TTC549 (cell line): ENCODE results near the gene MFGE8.
"Not testable (repeated sequence)": the region's sequence is repeated elsewhere in the genome, so short reads cannot be mapped to it uniquely, and the experiment has no call there.

Source experiments
- FAIRE-seq: peaks from 2 replicates; lab custom pipeline; 2012; peaks lifted over from hg19 to GRCh38; lab: Jason Lieb, UNC

MFGE8 gene, protein sequence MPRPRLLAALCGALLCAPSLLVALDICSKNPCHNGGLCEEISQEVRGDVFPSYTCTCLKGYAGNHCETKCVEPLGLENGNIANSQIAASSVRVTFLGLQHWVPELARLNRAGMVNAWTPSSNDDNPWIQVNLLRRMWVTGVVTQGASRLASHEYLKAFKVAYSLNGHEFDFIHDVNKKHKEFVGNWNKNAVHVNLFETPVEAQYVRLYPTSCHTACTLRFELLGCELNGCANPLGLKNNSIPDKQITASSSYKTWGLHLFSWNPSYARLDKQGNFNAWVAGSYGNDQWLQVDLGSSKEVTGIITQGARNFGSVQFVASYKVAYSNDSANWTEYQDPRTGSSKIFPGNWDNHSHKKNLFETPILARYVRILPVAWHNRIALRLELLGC

DNA sequence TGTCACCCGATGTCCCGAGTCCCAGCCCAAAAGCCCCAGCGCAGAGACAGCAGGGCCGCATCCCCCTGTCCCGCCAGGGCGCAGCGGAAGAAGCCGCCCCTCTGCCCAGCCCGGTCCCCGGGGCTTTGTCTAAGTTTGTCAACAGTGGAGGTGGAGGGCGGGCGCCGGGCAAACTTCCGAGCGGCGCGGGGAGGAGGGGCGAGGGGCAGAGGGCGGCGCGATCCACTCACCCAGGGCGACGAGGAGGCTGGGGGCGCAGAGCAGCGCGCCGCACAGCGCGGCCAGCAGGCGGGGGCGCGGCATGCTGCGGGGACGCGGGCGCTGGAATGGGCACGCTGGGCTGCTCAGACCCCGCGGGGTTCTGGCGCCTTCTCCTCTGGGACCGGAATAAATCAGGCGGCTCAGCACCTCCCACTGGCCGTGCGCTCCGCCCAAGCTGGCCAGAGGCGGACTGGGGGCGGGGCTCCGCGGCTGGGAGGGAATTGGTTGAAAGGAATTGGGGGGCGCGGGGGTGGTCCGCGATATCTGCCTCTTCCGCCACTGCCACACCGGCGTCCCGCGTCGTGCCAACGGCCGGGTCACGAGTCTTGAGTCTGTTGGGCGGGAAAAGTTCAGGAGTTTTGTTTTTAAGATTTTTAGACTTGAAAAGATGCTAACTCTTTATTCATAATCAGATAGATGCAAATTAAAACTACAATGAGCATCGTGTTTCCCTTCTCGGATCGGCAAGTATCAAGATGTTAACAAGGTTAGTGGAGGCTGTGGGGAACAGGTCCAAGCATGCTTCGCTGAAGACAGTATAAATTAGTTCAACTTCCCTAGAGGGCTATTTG is at the start of gene MFGE8:
TSS of gene MFGE8 (minus strand) at position 363 of the 833 bp plus-strand sequence. CDS start at position 303, 60 bp downstream.
- no peak for FAIRE-seq

DNA sequence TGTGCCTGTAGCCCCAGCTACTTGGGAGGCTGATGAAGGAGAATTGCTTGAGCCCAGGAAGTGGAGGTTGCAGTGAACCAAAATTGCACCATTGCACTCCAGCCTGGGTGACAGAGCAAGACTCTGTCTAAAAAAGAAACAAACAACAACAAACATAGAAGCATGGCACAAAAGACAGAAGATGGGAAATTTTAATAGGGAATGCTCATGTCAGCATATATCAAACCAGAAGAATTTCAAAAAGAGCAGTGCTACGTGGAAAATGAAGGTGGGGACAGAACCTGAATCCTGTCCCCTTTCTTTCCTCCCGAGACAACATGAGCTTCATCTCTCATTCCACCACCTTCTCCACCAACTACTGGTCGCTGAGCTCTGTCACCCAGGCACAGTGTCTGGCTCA is 46.3 kb upstream of the MFGE8 start:
- FAIRE-seq, result no peak

DNA sequence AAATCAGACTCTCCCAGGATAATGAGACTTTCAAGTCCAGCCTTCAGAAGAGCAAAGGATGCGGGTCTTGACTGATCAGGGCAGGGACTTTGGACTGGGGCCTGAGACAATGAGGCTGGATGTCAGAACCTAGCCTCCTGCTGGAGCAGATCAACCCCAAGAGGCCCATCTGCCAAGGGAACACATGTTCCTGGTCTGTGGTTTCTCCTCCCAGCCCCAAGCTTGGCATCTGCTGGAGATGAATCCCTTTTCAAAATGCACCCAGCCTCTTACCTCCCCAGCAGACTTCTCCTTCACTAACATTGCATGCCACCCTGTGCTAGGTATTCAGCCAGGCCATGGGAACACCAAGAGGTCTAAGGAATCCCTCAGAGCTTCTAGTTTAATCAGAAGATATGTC is 43.7 kb upstream of the MFGE8 start:
- FAIRE-seq, result no peak

DNA sequence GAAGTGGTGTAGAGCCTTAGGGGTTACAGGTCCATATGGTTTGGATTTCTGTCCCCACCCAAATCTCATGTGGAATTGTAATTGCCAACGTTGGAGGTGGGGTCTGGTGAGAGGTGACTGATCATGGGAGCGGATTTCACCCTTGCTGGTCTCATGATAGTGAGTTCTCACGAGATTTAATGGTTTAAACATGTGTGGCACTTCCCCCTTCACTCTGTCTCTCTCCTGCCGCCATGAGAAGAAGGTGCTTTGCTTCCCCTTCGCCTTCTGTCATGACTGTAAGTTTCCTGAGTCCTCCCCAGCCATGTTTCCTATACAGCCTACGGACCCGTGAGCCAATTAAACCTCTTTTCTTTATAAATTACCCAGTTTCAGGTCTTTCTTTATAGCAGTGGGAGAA is 43.1 kb upstream of the MFGE8 start:
- no peak for FAIRE-seq

DNA sequence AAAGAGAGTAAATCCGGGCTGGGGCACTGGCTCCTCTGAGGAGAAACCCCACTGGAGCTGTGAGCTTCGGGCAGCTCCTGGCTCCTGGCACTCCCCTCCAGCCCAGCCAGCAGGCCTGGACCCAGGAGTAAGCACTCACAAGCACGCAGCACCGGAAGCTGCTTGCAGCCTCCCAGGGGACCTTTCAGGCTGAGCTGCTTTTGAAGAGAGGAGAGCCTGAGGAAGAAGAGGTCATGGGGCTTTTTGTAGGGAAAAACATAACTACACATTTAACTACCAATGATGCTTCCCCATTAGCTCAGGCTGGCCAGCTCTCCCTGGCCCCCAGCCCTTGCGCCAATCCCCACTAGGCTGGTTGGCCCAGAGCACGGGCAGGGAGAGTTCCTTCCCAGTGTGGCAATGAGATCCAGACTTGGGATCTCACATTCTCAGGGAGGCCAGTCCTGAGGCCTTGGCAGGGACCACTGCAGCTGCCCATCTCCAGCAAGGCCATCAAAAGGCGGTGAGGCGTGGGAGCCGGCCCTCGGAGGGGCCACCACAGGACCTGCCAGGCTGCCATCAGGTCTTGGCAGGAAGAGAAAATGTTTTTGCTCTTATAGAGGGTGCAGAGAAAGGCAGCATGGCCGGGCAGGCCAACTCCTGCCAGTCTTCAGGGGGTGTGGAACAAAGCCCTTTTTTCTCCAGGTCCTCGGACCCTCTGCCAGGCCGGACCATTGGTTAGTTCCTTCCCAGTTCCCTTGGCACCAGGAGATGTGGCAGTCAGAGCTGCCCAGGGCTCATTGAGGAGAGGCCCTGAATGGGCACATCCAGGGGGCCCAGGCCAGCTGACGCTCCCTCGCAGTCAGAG is 41.5 kb upstream of the MFGE8 start:
- no peak for FAIRE-seq

DNA sequence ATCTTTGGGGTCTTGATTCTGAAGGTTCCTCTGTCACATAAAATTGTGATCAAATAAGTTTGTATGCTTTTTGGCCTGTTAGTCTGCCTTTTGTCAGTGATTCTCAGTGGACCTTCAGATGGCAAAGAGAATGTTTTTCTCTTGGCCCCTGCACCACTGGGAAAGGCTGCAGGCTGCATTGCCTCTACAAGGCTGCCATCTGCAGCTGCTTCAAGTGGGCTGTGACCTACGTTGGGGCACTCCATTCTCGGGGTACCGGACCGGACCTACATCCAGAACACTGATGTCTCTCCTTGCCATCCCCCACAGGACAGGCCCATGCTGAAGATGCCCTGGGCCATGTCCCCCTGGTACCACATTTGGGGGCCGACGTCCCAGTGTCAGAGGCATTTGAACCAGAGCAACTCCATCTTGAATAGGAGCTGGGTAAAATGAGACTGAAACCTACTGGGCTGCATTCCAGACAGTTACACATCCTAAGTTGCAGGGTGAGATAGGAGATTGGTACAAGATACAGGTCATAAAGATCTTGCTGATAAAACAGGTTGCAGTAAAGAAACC is 37.5 kb upstream of the MFGE8 start:
- FAIRE-seq, result no peak

DNA sequence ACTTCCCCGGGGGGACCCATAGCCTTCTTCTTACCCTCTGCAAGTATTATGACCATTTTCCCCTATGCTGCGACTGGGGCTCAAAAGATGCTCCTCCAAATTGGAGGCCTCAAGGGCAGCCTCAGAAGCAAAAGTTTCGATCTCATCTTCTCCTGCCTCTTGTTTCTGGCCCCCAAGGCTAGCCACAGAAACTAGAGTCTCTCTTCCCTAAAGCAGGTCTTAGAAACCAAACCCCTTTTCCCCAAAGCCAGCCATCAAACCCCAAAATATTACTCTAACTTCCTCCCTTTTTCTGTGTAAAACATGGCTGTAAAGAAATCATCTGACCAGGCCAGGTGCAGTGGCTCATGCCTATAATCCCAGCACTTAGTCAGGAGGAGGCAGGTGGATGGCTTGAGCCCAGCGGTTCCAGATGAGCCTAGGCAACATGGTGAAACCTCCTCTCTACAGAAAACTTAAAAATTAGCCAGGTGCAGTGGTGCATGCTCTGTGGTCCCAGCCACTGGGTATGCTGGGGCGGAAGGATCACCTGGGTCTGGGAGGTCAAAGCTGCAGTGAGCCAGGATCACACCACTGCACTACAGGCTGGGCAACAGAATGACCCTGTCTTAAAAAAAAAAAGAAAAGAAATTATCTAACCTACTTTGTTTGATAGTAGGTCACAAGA is 36.7 kb upstream of the MFGE8 start:
- FAIRE-seq, result no peak

DNA sequence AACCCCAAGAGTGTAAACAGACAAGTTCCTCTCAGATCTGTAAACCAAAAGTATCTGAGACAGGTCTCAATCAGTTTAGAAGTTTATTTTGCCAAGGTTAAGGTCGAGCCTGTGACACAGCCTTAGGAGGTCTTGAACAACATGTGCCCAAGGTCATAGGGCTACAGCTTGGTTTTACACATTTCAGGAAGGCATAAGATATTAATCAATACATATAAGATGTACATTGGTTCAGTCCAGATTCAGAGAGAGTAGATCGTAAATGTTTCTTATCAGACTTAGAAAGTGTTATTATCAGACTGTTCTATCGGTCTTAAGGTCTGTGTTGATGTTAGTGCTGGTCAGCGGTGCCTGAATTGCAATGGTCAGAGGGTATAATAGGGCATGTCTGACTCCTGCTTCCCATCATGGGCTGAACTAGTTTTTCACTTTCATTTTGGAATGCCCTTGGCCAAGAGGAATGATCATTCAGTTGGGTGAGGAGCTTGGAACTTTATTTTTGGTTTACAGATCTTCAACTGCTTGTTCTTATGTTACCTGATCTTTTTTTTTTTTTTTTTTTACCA is 27.0 kb upstream of the MFGE8 start:
- FAIRE-seq, result no peak

DNA sequence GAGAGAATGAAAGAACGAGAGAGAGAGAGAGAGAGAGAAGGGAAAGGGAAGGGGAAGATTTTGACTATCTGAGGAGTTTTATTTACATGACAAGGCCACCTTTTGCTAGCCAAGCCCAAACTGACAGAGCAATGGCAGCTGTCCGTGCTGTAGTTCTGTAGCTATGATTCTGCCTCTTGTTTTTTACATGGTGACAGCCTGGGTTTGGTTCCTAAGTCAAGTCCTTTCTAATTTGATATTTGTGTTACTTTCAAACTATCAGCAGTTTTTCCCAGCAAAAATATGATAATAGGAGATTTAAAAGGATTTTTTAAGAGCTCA is 26.3 kb upstream of the MFGE8 start:
- FAIRE-seq, result no peak

DNA sequence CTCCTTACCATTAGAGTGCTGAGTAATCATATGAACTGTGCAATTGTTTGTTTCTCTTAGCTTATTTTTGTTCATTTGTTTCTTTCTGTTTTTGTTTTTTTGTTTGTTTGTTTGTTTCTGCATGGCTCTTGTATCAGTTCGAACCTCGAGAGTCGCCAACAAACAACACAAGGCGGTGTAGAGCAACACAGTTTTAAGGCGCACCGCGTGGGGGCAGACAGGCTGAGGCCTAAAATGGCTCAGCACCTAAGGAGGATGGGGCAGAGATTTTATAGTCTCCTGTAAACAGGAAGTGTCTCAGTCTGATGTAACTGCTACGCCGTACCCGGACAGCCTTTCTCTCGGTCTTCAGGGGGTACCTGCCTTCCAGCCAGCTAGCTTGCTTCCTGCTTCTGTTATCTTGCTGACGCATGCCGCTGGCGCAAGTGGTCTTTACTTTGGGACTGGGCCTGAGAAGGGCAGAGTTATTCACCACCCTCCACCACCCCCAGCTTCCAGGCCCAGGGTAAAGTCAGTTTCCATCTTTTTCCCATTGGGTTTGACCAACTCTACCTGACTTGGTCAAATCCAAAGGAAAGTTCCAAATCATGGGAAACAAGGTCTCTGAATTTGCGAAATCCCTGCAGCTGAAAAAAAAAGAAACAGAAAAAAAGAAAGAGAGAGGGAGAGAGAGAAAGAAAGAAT is 25.8 kb upstream of the MFGE8 start:
- FAIRE-seq, result no peak

DNA sequence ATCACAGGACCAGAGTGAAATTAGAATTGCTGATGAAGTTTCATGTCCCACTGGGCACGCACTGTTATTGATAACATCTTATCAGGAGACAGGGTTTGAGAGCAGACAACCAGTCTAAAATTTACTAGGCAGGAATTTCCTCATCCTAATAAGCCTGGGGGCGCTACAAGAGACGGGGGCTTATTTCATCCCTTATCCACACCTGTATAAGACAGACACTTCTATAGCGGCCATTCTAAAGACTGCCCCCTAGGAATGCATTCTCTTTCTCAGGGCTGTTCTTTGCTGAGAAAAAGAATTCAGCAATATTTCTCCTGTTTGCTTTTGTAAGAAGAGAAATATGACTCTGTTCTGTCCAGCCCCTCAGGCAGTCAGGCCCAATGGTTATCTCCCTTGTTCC is 21.3 kb upstream of the MFGE8 start:
- not testable (repeated sequence) for FAIRE-seq

DNA sequence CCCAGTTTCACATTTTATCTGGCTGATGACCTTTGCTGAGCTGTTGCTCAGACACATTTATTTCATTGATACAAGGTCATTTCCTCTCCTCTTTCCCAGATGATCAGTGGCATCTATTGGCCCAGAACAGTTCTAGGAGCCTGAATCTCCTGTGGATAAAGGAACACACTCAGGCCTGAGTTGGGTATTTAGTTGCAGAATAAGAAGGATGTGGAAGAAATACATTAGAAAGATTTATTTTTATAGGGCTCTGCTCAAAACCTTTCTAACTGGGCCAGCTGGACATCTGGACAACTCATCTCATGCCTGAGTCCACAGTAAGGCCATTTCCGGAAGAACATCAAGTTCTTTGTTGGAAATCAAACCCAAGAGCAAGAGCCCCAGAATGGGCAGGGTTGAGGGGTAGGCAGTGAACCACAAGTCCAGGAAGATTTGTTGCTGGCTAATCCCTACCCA is 19.7 kb upstream of the MFGE8 start:
- no peak for FAIRE-seq

DNA sequence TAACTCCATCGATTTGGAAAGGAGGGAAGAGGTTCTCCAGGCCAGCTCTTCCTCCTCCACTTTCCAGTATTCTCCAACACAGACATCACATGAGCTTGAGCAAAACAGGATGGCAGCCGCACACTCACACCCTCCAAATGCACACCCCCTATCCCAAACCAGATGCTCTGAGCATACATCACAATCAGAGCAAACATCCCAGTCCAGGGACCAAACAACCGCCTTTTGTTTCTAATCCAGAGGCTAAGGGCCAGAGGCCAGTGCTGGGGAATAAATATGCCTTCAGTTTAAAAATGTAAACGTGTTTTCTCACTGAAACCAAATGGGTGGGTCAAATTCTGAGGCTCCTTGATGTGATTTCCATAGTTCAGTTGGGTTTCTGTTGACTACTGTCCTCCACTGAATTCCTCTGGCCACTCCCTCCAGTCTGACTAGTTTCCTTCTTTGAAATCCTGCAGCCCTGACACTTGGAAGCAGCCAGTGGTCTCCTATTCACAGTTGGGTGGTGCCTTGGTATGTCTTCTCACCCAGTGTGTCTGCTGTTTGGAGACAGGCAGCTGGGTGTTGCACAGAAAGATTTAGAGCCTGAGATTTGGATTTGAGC is 19.2 kb upstream of the MFGE8 start:
- no peak for FAIRE-seq

DNA sequence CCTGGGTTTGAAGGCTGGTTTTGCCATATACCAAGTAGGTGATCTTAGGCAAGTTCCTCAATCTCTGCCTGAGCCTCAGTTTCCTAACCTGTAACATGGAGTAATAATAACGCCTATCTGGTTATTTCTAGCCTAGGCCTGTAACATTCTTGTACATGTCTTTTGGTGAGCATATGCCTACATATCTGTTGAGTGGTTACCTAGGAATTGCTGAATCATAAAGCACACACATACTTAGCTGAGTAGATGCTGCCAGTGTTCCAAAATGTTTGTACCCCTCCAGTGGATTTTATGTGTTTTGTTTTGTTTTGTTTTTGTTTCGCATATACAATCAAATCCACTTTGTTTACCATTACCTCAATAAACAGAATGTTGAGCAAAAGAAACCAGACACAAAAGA is 17.4 kb upstream of the MFGE8 start:
- no peak for FAIRE-seq

DNA sequence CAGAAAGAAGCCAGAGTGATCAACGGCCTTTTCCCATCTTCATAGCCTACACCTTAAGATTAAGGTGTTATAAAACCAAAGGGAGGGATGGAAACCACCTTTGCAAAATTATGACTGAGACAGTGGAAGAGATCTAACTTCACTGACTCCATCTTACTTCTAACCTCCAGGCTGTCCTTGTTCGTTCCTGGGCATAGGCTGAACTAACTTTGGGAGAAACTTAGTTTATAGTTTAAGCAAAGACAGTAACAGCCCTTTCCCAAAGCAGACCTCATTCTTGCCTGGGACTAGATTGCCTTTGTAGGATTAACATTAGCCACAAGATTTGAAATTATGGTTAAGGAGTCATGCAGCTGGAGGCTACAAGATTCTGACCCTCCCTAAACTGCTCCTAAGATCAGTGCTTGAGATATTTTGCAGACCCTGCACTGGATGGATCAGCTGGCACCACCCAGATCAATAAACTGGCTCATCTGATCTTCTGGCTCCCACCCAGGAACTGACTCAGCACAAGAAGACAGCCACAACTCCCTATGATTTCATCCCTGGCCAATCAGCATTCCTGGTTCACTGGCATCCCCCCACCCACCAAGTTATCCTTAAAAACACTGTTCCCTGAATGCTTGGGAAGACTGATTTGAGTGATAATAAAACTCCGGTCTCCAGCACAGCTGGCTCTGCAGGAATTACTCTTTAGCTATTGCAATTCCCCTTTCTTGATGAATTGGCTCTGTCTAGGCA is 16.3 kb upstream of the MFGE8 start:
- not testable (repeated sequence) for FAIRE-seq

DNA sequence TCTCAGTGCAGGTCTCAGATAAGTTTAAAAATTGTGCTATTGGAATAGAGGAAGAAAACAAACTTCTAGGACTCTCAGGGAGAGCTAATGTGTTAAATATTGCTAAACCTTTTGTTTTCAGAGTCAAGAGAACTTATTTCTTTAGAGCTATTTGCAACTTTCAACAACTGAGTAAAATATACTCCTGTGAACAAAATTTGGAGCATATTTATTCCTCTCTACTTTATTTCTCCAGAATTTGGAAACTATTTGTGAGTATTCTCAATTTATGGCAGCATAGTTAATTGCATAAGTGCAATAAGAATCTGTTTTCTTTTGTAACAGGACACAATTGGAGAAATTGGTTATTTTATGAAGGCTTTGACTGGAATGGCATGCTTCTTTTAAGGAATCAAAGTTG is 15.0 kb upstream of the MFGE8 start:
- not testable (repeated sequence) for FAIRE-seq

DNA sequence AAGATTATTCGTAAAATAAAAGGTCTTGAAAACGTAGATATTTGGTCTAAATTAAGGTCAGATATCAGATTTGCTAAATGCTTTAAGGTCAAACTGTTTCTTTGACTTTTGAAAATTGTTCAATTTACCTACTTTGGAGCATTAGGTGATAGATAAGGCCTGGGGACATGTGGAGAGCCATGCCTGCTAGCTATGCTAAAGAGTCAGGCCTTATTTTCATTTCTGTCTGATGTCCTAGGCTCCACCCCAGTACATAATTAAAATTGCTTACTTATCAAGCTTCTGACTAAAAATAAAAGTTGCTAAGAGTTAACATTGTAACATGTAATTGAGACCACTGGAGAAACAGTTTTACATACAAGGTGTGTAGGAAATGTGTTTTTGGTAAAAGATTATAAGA is 12.5 kb upstream of the MFGE8 start:
- FAIRE-seq, result not testable (repeated sequence)

DNA sequence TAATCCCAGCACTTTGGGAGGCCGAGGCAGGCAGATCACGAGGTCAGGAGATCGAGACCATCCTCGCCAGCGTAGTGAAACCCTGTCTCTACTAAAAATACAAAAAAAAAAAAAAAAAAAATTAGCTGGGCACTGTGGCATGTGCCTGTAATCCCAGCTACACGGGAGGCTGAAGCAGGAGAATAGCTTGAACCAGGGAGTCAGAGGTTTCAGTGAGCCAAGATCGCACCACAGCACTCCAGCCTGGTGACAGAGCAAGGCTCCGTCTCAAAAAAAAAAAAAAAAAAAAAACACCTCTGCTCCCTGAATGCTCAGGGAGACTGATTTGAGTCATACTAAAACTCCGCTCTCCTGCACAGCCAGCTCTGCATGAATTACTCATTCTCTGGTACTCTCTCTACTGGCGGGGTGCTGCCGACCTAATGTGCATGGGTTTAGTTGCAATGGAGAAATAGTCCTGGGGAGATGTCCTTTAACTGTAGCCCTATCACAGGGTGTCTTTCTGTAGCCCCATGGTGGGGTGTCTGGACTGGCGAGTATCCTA is 7.8 kb upstream of the MFGE8 start:
- FAIRE-seq, result not testable (repeated sequence)

DNA sequence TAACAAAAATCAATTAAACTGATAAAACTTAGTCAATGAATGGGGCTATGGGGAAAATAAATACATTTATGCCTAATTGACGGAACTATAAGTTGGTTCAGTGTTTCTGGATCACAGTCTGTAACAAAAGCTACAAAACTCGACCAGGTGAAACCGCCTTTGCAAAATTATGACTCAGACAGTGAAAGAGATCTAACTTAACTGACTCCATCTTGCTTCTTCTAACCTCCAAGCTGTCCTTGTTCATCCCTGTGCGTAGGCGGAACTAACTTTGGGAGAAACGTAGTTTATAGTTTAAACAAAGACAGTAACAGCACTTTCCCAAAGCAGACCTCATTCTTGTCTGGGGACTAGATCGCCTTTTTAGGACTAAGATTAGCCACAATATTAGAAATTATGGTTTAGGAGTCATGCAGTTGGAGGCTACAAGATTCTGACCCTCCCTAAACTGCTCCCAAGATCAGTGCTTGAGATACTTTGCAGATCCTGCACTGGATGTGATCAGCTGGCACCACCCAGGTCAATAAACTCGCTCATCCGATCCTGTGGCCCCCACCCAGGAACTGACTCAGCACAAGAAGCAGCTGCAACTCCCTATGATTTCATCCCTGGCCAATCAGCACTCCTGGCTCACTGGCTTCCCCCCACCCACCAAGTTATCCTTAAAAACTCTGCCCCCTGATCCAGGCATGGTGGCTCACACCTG is 7.2 kb upstream of the MFGE8 start:
- FAIRE-seq, result no peak
